Stomach (tissue), 4 donors: Measurements from ENCODE around the gene LARP1.

Source experiments
- POLR2A ChIP-seq, 4 donors: fragments of 450-650 bp; IDR thresholded peaks; one replicate each; pipeline ENCODE4 v1.6.1; 2016; ENCODE audit warnings: antibody characterized with exemption in 4 of 4, control low read depth in 2 of 4, mild to moderate bottlenecking in 1 of 4, moderate library complexity in 1 of 4
- TF ChIP-seq, protein P1 (sequence below), 7 experiments: fragments of 450-650 bp in 4 of 7; fragments of 200-600 bp in 3 of 7; sonication (generic) in 3 of 7; IDR thresholded peaks; one replicate each; pipeline ENCODE4 v1.5.1; 2016 to 2019; ENCODE audit warnings: antibody characterized with exemption in 7 of 7, control low read depth in 2 of 7, mild to moderate bottlenecking in 1 of 7

DNA sequence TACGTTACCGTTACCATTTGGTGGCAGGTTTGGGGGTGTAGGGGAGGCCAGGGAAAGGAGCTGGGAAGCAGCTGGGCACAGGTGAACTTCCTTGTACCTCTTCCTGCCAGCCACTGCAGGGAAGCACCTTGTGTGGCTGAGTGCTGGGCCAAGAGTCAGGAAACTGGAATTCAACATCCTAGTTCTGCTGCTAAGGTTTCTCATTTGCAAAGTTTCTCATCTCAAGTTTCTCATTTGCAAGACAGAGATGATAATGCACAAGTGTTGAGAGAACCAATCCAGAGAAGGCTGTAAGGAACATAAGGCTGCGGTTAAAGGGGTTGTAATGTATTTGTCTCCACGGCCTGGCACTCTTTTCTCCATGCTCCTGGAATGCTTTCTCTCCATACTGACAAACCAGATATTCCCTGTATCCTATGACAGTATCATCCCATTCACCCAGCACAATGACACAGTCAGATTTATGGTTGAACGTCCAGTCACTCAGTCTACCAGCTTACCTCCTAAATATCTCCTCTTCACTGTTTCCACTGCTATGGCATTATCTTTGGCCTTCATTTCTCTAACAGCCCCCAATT, 33.6 kb upstream of the LARP1 start:
- TF ChIP-seq POLR2A (IDR thresholded peaks at IDR 0.05) = no peak
- TF ChIP-seq, protein P1, sequence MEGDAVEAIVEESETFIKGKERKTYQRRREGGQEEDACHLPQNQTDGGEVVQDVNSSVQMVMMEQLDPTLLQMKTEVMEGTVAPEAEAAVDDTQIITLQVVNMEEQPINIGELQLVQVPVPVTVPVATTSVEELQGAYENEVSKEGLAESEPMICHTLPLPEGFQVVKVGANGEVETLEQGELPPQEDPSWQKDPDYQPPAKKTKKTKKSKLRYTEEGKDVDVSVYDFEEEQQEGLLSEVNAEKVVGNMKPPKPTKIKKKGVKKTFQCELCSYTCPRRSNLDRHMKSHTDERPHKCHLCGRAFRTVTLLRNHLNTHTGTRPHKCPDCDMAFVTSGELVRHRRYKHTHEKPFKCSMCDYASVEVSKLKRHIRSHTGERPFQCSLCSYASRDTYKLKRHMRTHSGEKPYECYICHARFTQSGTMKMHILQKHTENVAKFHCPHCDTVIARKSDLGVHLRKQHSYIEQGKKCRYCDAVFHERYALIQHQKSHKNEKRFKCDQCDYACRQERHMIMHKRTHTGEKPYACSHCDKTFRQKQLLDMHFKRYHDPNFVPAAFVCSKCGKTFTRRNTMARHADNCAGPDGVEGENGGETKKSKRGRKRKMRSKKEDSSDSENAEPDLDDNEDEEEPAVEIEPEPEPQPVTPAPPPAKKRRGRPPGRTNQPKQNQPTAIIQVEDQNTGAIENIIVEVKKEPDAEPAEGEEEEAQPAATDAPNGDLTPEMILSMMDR (IDR thresholded peaks at IDR 0.05) = no peak
